ENCODE data around the gene TASP1.
"Not testable (repeated sequence)": the region's sequence is repeated elsewhere in the genome, so short reads cannot be mapped to it uniquely, and the experiment has no call there.

The TASP1 gene

DNA sequence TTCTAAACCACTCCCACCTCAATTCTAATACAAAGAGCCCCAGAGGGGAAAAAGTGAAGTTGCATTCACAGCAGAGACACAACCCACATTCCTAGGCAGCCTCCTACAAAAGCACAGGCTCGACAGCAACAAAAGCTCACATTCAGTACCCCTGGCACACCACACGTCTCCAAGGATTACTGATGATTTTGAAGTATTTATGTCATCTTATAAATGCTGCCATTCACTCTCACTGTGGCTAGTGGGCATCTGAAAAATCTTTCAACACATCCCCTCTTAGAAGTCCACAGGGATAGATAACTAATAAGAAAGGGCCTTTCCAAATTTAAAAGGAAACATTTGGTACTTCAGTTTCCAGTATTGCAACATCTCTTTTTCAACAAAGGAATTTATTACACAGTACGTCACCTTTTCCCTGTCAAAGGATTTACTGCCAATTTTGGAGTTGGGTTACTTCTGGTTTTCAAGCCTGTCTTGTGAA, 146.7 kb downstream of the TASP1 start:
- DNase-seq = no peak

DNA sequence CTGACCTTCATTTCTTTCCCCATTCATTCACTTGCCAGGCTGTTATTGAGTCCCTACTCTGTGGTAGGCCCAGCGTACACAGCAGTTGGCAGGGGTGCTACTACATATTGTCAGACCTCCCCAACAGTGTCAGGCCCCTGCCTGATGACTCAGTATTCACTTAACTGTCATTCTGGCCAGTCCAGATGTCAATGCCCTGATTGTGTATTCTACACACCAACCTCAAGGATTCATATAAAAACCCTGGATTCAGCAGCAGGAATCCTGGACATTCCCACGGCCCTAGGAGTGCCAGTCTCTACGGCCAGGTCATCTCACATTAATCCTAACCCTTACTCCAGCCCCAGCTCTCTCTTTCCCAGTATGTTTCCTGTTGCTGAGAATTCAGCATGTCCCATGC, 151.5 kb downstream of the TASP1 start:
- DNase-seq = no peak

GRCh38 chr20:13486694-13487093, 152.0 kb downstream of the TASP1 start:
- no peak for DNase-seq

DNA sequence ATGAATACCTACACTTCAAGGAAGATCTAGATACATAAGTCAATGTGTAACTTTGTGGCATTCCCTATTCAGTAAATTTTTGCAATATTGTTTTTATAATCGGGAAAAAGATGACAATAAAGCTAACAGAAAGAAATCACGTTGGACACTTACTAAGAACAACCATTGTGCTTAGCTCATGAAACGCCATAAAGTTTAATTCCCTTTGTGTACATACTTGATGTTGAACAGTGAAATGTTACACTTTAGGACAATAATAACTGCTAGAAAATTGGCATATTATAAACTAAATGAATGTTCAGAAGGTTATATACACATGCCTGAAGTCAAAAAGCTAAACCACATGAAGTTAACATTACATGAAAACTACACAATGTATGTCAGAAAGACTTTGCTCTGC, 153.2 kb downstream of the TASP1 start:
- DNase-seq = no peak

- not testable (repeated sequence) for DNase-seq
Observed at GRCh38 chr20:13485019-13485418, 153.7 kb downstream of the TASP1 start.

- not testable (repeated sequence) for DNase-seq
Observed at GRCh38 chr20:13483472-13483871, 155.3 kb downstream of the TASP1 start.

DNA sequence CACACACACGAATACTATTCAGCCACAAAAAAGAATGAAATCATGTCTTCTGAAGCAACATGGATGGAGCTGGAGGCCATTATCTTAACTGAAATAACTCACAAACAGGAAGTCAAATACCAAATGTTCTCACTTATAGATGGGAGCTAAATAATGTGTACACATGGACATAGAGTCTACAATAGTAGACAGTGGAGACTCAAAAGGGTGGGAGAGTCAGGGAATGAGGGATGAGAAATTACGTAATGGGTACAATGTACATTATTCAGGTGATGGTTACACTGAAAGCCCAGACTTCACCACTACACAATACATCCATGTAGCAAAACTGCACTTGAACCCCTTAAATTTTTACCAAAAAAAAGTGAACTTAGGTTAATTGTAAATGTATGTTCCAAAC, 160.4 kb downstream of the TASP1 start:
- no peak for DNase-seq

- no peak for DNase-seq
Observed at GRCh38 chr20:13474467-13474866, 164.3 kb downstream of the TASP1 start.

DNA sequence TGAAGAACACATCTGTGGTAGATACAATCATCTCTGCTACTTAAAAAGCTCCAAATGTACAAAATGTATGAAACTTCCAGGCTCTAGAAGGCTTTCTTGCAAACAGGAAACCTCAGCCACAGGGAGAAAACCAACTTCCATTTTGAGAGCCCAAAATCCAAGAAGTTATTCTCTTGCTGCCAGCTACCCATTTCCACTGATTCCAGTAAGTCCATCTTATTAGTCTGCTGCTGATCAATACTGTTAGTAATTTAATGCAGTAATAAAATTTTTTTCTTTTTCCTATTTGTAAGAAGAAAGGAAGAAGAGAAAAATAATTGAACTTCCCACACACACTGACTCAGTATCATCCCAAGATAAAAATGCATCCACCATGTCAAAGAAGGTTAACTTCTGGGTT, 169.5 kb downstream of the TASP1 start:
- DNase-seq = no peak

- no peak for DNase-seq
Observed at GRCh38 chr20:13468166-13468565, 170.6 kb downstream of the TASP1 start.

- DNase-seq = no peak
Observed at GRCh38 chr20:13464702-13465101, 174.0 kb downstream of the TASP1 start.

GRCh38 chr20:13461849-13462458, 176.8 kb downstream of the TASP1 start:
- no peak for DNase-seq

- DNase-seq = peak; percentile 36
Observed at GRCh38 chr20:13458860-13459451, 179.8 kb downstream of the TASP1 start.

DNA sequence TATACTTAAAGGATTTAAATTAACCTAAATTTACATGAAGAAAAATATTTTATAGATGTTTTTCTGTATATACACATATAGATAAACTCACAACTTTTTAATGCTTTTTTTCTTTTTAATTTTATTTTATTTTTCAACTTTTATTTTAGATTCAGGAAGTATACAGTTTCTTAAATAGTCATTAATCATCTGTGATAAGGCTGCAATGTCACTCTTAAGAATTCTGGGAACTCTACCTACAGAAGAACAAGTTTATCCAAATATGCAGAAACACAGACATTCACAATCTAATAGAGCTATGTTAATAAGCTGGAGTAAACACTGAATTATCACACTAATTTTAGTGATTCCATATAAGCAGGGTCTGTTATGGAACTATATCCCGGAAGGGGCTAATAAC, 181.2 kb downstream of the TASP1 start:
- DNase-seq = no peak

DNA sequence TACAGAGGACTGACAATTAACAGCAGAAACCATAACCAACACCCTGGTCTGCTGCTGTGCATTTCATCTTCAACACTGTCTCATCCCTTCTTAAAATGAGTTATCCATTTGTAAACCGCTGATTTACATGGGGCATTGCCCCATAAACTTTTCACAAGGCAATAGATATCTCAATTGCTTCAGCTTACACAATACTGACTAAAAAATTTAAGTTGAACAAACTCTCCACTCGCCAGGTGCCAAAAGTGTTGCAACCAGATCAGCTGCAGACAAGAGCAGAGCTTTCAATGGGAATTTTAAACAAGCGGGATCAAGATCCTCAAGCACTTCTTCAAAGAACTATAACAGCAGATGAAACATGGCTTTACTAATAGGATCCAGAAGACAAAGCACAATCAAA, 183.0 kb downstream of the TASP1 start:
- no peak for DNase-seq

DNA sequence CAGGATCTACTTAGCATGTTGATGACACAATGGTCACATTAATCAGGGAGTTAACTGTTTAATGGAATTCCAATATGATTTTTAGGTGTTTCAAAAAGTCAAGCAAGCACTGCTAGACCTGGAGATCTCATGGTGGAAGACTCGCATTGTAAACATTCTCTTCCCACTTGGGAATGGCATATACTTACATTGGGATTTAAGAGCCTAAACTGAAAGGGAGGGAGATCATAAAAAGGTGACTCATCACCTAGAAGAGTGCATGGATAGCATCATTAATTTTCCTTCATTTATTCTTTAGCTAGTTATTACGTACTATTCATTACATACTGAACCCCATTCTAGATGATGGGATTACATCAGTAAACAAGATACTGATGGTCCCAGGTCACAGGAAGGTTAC, 185.4 kb downstream of the TASP1 start:
- DNase-seq = no peak

DNA sequence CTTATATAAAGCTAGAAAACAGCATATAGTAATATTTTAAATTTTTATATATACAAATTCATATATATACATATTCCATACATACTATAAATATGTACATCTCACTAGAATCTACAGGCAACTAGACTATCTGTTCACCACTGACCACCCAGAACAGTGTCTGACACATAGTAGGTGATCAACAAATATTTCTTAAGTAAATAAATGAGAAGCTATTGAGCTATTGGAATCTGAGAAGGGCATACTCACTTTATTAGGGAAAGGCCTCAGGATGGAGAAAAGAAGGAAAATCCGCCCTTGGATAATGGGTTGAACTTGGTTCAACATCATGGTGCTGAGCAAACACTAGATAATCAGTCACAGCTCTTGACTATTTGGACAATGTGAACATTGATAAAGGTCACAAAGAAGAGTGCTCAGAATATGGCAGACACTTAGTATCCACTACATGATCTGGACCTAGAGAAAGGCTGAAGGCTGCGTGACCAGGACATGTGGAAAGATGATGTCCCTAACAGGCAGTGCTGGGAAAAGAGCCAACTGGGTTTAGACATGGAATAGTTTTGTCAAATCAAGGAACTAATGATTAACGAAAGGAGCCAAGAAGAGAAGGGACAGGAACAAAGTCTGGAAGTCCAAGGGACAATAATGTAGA, 186.1 kb downstream of the TASP1 start:
- no peak for DNase-seq

DNA sequence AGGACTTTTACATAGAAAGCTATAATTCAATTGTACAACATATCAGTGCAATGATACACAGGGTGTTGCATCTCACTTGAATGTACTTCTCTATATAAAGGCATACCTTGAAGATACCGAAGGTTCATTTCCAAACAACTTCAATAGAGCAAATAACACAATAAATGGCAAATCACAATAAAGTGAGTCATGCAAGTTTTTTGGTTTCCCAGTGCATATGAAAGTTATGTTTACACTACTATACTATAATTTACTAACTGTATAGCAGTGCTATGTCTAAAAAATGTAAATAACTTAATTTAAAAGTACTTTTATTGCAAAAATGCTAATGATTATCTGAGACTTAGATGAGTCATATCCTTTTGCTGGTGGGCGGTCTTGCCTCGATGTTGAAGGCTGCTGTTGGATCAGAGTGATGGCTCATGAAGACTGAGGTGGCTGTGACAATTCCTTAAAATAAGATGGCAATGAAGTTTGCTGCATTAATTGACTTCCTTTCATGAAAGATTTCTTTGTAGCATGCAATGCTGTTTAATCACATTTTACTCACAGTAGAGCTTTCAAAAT, 188.8 kb downstream of the TASP1 start:
- DNase-seq = no peak

DNA sequence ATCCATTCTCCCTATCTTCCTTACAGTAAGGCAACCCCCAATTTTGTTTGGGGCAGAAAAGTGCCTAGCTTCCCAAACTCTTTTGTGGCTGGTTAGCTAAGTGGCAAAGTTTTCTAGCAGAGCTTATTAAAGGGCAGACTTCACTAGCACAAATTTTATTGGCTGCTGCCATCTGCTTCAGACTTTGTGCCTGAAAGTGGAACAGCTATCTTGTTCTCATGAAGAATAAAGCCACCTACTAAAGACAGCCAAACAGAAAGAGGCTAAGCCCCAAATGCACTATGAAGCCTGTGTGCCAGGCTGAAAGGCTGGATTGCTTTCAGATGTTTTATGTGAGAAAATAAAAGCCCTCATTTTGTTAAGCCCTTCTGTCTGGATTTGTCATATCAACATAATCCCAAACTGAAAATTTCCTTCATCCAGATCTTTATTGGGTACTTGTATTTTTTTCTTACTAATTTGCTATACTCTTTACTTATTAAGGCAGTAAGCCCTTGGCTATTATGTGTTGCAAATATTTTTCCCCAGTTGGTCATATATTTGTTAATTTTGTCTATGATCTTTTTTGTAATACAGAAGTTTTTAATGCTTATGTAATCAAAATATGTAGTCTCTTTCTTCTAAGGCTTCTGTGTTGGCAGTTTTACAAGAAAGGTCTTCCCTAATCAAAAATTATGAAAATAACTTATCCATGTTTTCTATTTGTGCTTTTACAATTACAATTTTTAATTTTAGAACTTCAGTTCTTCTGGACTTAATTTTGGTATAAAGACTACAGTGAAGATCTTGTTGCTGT, 191.1 kb downstream of the TASP1 start:
- DNase-seq = no peak

DNA sequence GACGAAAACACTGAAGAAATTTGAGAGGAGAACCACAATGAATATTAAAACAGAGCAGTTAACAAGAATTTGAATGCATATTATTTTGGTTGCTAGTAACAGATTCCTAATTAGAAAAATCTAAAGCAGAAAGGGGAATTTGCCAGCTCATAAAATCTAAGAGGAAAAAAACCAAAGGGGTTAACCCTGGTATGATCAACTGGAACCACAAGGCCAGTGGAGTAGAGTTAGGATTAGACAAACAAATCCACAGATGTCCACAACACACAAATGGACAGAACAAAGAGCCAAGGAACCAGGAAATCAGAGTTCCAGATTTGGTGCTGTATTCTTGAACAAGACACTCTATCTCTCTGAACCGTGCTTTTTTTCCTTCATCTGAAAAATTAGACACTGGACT, 195.0 kb downstream of the TASP1 start:
- DNase-seq = no peak

DNA sequence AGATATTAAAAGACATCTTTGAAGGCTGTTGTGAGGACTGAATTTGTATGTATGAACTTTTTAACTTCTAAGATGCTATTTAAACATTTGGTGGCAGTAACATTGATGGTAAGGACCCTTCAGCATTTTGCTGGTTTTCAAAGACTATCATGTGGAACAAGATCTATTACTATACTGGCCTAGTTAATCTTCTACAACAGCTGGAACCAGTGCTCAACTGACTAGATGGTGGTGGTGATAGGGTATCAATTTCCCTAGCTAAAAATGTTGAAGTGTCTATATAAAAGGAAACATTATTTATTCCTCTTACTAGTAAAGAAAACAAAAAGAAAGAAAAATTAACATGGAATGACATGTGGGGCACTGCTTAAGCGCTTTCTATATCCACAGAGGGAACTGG, 195.7 kb downstream of the TASP1 start:
- no peak for DNase-seq

DNA sequence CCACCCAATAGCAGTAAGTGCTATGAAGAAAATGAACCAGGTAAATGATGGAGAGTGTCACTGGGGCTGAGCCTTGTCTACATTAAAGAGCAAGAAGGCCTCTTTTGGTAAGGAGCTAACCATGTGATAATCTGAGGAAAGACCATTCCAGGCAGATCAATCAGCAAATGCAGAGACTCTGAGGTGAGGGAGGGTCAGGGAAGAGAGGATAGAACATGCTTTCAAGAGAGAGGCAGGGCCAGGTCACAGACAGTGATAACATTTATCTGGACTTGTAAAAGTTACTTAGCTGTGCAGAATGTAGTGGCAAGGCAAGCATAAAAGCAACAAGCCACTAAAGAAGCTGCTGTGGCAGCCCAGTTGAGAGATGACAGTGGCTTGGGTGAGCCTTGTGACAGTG, 197.3 kb downstream of the TASP1 start:
- no peak for DNase-seq

DNA sequence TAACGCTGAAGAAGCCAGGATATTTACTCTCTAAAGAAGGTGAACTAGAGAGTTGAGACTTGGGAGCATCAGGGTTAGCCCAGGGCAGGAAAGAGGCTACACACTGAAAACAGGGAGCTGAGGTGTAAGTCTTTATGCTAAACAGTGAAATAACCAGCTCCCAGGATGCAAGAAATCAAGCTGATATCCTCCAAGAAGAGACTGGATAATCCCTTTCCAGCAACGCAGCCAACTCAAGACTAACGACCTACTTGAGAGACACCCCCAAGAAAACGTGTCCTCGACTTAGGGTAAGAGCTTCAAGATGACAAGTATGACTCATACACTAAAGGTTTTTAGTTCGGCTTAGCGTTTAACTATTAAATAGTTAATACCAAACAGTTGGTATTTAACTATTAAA, 202.2 kb downstream of the TASP1 start:
- no peak for DNase-seq
